HG02981 (cell line): Measurements from ENCODE around the gene EPM2A.

Experiments
- ATAC-seq: cut with Tn5 transposase; IDR thresholded peaks from one replicate; pipeline ENCODE4 v1.9.1; 2021; ENCODE audit warnings: mild to moderate bottlenecking, moderate library complexity; ENCODE audit not compliant: unreplicated experiment

The EPM2A gene

GRCh38 chr6:145608850-145609249, 126.5 kb downstream of the EPM2A start:
- ATAC-seq: no peak

- no peak for ATAC-seq
Measured at GRCh38 chr6:145603991-145604390, 131.3 kb downstream of the EPM2A start.

- ATAC-seq: no peak
Measured at GRCh38 chr6:145603424-145603833, 131.9 kb downstream of the EPM2A start.

GRCh38 chr6:145602726-145603326, 132.5 kb downstream of the EPM2A start:
- ATAC-seq: no peak

GRCh38 chr6:145601397-145601796, 133.9 kb downstream of the EPM2A start:
- ATAC-seq: no peak

- ATAC-seq: no peak
Measured at GRCh38 chr6:145600299-145600698, 135.0 kb downstream of the EPM2A start.

- no peak for ATAC-seq
Measured at GRCh38 chr6:145588981-145589380, 146.3 kb downstream of the EPM2A start.

GRCh38 chr6:145587334-145587733, 148.0 kb downstream of the EPM2A start:
- ATAC-seq: no peak

GRCh38 chr6:145583753-145584152, 151.6 kb downstream of the EPM2A start:
- ATAC-seq: no peak
